Loucy (cell line): ENCODE measurements around the gene NFATC3.

Experiments used
- H2AFZ ChIP-seq: fragments of 200-600 bp; sonication (generic); 2 replicates; pipeline ENCODE4 v1.6.0; 2016; ENCODE audit warnings: antibody characterized with exemption, mild to moderate bottlenecking, low read length, moderate library complexity
- H3F3A ChIP-seq: fragments of 200-600 bp; 2 replicates; pipeline ENCODE4 v1.6.0; 2016; ENCODE audit warnings: antibody characterized with exemption, low read depth, mild to moderate bottlenecking
- H3K27me3 ChIP-seq: fragments of 200-600 bp; sonication (generic); 2 replicates; pipeline ENCODE4 v1.6.1; 2014; ENCODE audit warnings: low read length, mild to moderate bottlenecking; ENCODE audit not compliant: insufficient read depth, poor library complexity, severe bottlenecking
- H3K36me3 ChIP-seq: fragments of 200-600 bp; sonication (generic); 2 replicates; pipeline ENCODE4 v1.6.1; 2016; ENCODE audit warnings: low read length; ENCODE audit not compliant: insufficient read depth
- H3K4me1 ChIP-seq: fragments of 200-600 bp; sonication (generic); 2 replicates; pipeline ENCODE4 v1.5.1; 2014; ENCODE audit warnings: low read length, mild to moderate bottlenecking; ENCODE audit not compliant: insufficient read depth, poor library complexity, severe bottlenecking
- H3K4me2 ChIP-seq: fragments of 200-600 bp; sonication (generic); 2 replicates; pipeline ENCODE4 v1.6.0; 2014; ENCODE audit warnings: antibody characterized with exemption, low read length, low read depth, mild to moderate bottlenecking; ENCODE audit not compliant: poor library complexity, severe bottlenecking
- H3K4me3 ChIP-seq: fragments of 200-600 bp; sonication (generic); 2 replicates; pipeline ENCODE4 v1.5.1; 2014; ENCODE audit warnings: low read length, mild to moderate bottlenecking, mixed read lengths; ENCODE audit not compliant: poor library complexity, severe bottlenecking
- H3K79me2 ChIP-seq: fragments of 200-600 bp; sonication (generic); 2 replicates; pipeline ENCODE4 v1.6.1; 2014; ENCODE audit warnings: low read length; ENCODE audit not compliant: insufficient read depth
- H3K9ac ChIP-seq: fragments of 200-600 bp; sonication (generic); 2 replicates; pipeline ENCODE4 v1.6.0; 2014; ENCODE audit warnings: mild to moderate bottlenecking, low read depth, low read length, moderate library complexity; ENCODE audit not compliant: poor library complexity, severe bottlenecking
- H3K9me2 ChIP-seq: fragments of 200-600 bp; sonication (generic); replicated peaks from 2 replicates; pipeline ENCODE4 v1.6.1; 2016; ENCODE audit warnings: low read depth, low read length, mixed read lengths
- H3K9me3 ChIP-seq: fragments of 200-600 bp; sonication (generic); 2 replicates; pipeline ENCODE4 v1.6.1; 2014; ENCODE audit warnings: mild to moderate bottlenecking, antibody characterized with exemption, low read length, low read depth; ENCODE audit not compliant: insufficient read depth
- H4K20me1 ChIP-seq: fragments of 200-600 bp; sonication (generic); 2 replicates; pipeline ENCODE4 v1.6.0; 2014; ENCODE audit warnings: antibody characterized with exemption, low read length, mild to moderate bottlenecking; ENCODE audit not compliant: insufficient read depth, poor library complexity, severe bottlenecking
- EZH2phosphoT487 ChIP-seq: fragments of 200-600 bp; IDR thresholded peaks from 2 replicates; pipeline ENCODE4 v1.6.1; 2018; ENCODE audit warnings: antibody characterized with exemption, mild to moderate bottlenecking, moderate library complexity, borderline replicate concordance
- TF ChIP-seq, protein P1 (sequence below): fragments of 200-600 bp; sonication (generic); conservative IDR thresholded peaks from 2 replicates; pipeline ENCODE4 v1.5.1; 2014; ENCODE audit warnings: mild to moderate bottlenecking, antibody characterized with exemption, low read length

NFATC3 gene

DNA sequence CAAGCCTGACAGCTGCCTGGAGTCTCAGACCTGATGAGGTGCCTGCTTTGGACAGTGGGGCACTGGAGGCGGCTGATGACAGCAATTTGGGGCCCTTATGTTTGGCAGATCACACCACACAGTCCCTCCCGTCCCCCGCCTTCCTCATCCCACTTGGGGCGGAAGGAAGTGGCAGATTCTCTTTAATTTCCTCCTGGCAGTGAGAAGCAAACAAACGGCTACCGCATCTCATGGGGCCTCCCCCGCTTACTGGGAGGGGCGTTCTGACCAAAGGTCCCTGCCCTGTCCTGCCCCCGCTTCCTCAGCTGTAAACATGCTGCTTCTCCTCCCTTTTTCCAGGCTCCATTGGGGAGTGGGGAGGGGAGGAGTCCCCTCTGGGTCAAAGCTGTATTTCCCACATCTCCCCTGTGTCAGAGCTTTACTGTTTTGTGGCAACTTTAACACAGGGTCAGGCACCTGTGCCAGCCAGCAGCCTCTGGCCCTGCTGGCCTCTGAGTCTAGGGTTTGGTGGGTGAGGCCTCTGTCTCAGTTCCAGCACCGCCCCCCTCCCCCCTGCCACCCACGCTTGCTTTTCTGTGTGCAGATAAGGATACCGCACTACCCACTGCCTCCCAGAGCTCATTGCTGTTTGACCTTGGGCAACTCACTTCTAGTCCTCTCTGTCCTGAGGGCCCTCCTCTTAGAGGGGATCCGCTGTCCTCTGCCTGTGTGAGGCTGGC lies 5.4 kb upstream of the NFATC3 start:
- Histone ChIP-seq H3K9ac (peak overlapping the region; percentile 85), H3K4me2 (peak overlapping the region; percentile 86), H3K9me3 (no peaks in the 10 kb centered on the region), H2AFZ (no peak overlapping the region), H3F3A (peaks cover 11% of the 10 kb centered on the region; the same call in 1 of the 2 replicates), H3K4me1 (peaks cover 85% of the 10 kb centered on the region), H3K4me3 (peak overlapping the region; percentile 64), H4K20me1 (no peaks in the 10 kb centered on the region), H3K9me2 (no peaks in the 10 kb centered on the region), H3K79me2 (peaks cover 60% of the 10 kb centered on the region), H3K36me3 (no peaks in the 10 kb centered on the region), H3K27me3 (no peaks in the 10 kb centered on the region)
- TF ChIP-seq EZH2phosphoT487, result no peak
- TF ChIP-seq, protein P1, sequence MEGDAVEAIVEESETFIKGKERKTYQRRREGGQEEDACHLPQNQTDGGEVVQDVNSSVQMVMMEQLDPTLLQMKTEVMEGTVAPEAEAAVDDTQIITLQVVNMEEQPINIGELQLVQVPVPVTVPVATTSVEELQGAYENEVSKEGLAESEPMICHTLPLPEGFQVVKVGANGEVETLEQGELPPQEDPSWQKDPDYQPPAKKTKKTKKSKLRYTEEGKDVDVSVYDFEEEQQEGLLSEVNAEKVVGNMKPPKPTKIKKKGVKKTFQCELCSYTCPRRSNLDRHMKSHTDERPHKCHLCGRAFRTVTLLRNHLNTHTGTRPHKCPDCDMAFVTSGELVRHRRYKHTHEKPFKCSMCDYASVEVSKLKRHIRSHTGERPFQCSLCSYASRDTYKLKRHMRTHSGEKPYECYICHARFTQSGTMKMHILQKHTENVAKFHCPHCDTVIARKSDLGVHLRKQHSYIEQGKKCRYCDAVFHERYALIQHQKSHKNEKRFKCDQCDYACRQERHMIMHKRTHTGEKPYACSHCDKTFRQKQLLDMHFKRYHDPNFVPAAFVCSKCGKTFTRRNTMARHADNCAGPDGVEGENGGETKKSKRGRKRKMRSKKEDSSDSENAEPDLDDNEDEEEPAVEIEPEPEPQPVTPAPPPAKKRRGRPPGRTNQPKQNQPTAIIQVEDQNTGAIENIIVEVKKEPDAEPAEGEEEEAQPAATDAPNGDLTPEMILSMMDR, result no peak

DNA sequence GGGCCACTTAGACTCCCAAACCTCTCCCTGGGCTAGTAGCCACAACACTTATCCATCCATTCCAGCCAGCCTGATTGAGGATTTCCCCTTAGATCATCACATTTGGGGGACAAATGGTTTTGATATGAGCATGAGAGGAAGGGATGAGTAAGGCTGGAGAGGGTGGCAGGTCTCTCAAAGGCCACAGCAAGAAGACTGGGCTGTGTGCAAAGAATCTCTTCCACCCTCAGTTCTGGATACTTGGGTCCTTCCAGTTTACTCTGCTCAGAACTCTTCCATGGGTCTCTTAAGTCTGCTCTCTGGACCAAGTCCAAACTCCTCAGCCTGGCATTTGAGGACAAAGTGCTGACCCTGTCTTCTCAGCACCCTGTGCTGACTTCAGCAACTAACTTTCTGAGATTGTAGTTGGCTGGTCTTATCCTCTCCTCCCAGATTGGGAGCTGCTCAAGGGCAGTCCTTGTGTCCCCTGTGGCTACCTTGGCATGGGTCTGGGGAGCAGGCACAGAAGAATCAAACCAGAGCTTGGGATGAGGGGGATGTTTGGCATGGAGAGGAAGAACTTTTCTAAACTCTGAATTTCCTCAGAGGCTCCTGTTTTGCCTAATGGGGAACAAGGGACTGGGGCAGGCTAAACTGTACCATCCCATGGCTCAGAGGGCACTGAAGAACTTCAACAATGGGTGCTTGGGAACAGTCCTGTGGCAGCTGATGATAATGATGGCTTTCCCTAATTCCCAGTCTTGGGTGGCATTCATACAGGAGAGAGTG lies 3.1 kb upstream of the NFATC3 start:
- Histone ChIP-seq H2AFZ (no peak overlapping the region), H3K27me3 (no peaks in the 10 kb centered on the region), H3K4me3 (no peak overlapping the region), H3K79me2 (peaks cover 62% of the 10 kb centered on the region), H3K36me3 (no peaks in the 10 kb centered on the region), H3K9ac (peak overlapping the region; percentile 99), H3K9me2 (no peaks in the 10 kb centered on the region), H4K20me1 (peaks cover 16% of the 10 kb centered on the region), H3K4me1 (peaks cover 67% of the 10 kb centered on the region), H3K4me2 (peak overlapping the region; percentile 11), H3K9me3 (no peaks in the 10 kb centered on the region), H3F3A (peaks cover 14% of the 10 kb centered on the region; the same call in 1 of the 2 replicates)
- TF ChIP-seq, protein P1, result no peak
- no peak for TF ChIP-seq EZH2phosphoT487

DNA sequence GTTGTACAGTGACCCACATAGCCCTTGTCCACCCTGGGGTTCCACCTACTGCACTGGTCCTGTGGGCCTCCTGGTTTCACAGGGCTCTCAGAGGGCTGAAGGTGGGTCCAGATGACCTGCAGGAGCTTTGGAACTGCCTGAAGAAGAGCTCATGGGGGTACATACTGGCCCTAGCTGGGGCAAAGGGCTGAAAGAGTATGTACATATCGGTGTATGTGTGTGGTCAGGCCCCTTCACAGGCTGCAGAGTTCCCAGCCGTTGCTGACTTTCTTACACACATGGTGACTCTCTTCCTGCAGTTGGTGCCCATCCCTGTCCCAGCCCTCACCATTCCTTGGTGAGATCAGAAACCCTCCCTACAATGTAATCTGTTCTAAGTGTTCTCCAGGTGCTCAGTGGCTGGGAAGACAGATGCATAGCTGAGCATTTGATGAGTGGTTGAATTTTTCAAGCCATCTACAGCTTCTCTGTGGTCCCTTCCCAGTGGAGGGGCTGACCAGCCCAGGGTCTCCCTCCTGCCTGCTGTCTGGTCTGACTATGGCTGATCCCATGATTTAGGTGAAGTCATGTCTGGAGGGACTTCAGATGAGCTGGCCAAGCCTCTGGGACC lies 2.4 kb upstream of the NFATC3 start:
- no peaks in the 10 kb centered on the region for H3K9me2 ChIP-seq
- H3K9ac ChIP-seq, result peak overlapping the region; percentile 99
- no peaks in the 10 kb centered on the region for H3K27me3 ChIP-seq
- peak overlapping the region; percentile 85 for H3K4me2 ChIP-seq
- H3K4me1 ChIP-seq, result peaks cover 67% of the 10 kb centered on the region
- peaks cover 65% of the 10 kb centered on the region for H3K79me2 ChIP-seq
- TF ChIP-seq, protein P1, result no peak
- TF ChIP-seq EZH2phosphoT487, result no peak
- H3F3A ChIP-seq, result peaks cover 14% of the 10 kb centered on the region; the same call in 1 of the 2 replicates
- H3K36me3 ChIP-seq, result no peaks in the 10 kb centered on the region
- H3K9me3 ChIP-seq, result no peaks in the 10 kb centered on the region
- H2AFZ ChIP-seq, result no peak overlapping the region
- peaks cover 22% of the 10 kb centered on the region for H4K20me1 ChIP-seq
- no peak overlapping the region for H3K4me3 ChIP-seq
